Activated CD8-positive, alpha-beta T cell treated with anti-CD3 and anti-CD28 coated beads for 36 hours (primary cell): Measurements from ENCODE around the gene NOB1. TPM values are rescaled to one million over a fixed set of nuclear protein-coding genes. Genes with fewer than 3 reads are reported as not detected.
A peak's percentile ranks its signal among the peaks of the same experiment; 100 is the strongest.

Experiments used
- ATAC-seq: fragments of 200-7000 bp; cut with Tn5 transposase; one replicate; pipeline ENCODE4 v1.10.0; 2021; ENCODE audit warnings: mild to moderate bottlenecking, moderate library complexity
- CTCF ChIA-PET: fragments of 350-600 bp; sonication (Branson Sonifier 250); formaldehyde crosslinking; loops from one replicate; lab custom pipeline; 2021; ENCODE audit warnings: antibody characterized with exemption; lab: Charles Lee
- POLR2A ChIA-PET: fragments of 350-600 bp; sonication (Branson Sonifier 250); formaldehyde crosslinking; loops from one replicate; lab custom pipeline; 2021; ENCODE audit warnings: antibody characterized with exemption; lab: Charles Lee
- DNase-seq: peaks from one replicate; pipeline ENCODE4 v3.0.0-alpha.2; 2020
- H3K27ac Mint-ChIP-seq: one replicate; pipeline ENCODE4 v1.8.0; 2021; ENCODE audit warnings: mild to moderate bottlenecking, mixed read lengths
- H3K27me3 Mint-ChIP-seq: one replicate; pipeline ENCODE4 v1.8.0; 2021; ENCODE audit warnings: mixed read lengths
- H3K36me3 Mint-ChIP-seq: one replicate; pipeline ENCODE4 v1.8.0; 2021; ENCODE audit warnings: low read depth, mixed read lengths
- H3K4me1 Mint-ChIP-seq: one replicate; pipeline ENCODE4 v1.8.0; 2021; ENCODE audit warnings: low read depth, mixed read lengths
- H3K4me3 Mint-ChIP-seq: one replicate; pipeline ENCODE4 v1.8.0; 2021; ENCODE audit warnings: mild to moderate bottlenecking, moderate library complexity, mixed read lengths
- H3K9me3 Mint-ChIP-seq: one replicate; pipeline ENCODE4 v1.8.0; 2021; ENCODE audit warnings: mixed read lengths
- intact Hi-C: fragments of 100-400 bp; cut with micrococcal nuclease; formaldehyde crosslinking; loops from one replicate; pipeline ENCODE4 v1.10.0; 2022
- total RNA-seq, 2 experiments: library from RNA; stranded (reverse); gene quantifications; one replicate each; pipeline ENCODE4 v1.2.3, GENCODE V29; 2021
- TF ChIP-seq, protein P1 (sequence below): fragments of 200-600 bp; IDR thresholded peaks from one replicate; pipeline ENCODE4 v1.8.0; 2022; ENCODE audit warnings: antibody characterized with exemption, mild to moderate bottlenecking

NOB1 gene
- total RNA-seq, 2 experiments from 2014 or later = 139 to 146 TPM

DNA sequence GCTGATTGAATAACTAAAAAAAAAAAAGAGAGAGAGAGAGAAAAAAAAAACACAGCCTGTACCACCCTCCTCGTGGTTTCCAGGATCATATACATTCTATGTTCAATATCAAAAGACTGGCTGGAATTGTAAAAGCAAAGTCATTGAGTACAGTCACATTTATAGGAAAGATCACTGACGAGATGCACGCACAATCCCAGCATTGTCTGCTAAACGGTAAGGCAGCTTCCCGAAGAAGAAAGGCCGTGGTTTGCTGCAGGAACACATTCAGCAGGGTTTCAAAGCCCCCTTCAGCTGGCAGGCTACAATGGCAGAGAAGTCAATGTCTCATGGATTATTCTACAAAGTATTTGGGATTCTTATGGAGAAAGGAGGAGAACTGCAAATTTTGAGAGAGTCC, 37.7 kb downstream of the NOB1 start:
- POLR2A ChIA-PET = interaction anchor here (1.2 to 1.6 kb wide), 3 partner anchors 9 to 37 kb away, joined by 3 to 4 read pairs (median 3); partner anchors contain the start of gene NOB1
- TF ChIP-seq, protein P1, sequence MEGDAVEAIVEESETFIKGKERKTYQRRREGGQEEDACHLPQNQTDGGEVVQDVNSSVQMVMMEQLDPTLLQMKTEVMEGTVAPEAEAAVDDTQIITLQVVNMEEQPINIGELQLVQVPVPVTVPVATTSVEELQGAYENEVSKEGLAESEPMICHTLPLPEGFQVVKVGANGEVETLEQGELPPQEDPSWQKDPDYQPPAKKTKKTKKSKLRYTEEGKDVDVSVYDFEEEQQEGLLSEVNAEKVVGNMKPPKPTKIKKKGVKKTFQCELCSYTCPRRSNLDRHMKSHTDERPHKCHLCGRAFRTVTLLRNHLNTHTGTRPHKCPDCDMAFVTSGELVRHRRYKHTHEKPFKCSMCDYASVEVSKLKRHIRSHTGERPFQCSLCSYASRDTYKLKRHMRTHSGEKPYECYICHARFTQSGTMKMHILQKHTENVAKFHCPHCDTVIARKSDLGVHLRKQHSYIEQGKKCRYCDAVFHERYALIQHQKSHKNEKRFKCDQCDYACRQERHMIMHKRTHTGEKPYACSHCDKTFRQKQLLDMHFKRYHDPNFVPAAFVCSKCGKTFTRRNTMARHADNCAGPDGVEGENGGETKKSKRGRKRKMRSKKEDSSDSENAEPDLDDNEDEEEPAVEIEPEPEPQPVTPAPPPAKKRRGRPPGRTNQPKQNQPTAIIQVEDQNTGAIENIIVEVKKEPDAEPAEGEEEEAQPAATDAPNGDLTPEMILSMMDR = no peak
- DNase-seq (no peak), ATAC-seq (no peak)
- no peak overlapping the region for H3K4me3 Mint-ChIP-seq
- no peaks in the 10 kb centered on the region for H3K27me3 Mint-ChIP-seq
- H3K36me3 Mint-ChIP-seq = no peaks in the 10 kb centered on the region
- no peaks in the 10 kb centered on the region for H3K9me3 Mint-ChIP-seq
- no peak overlapping the region for H3K27ac Mint-ChIP-seq
- H3K4me1 Mint-ChIP-seq = no peaks in the 10 kb centered on the region
- CTCF ChIA-PET = interaction anchor here (1.0 kb wide), 1 partner anchor 321 kb away, joined by 3 read pairs; no protein-coding TSS in a partner anchor
- intact Hi-C loops = no loop called here

DNA sequence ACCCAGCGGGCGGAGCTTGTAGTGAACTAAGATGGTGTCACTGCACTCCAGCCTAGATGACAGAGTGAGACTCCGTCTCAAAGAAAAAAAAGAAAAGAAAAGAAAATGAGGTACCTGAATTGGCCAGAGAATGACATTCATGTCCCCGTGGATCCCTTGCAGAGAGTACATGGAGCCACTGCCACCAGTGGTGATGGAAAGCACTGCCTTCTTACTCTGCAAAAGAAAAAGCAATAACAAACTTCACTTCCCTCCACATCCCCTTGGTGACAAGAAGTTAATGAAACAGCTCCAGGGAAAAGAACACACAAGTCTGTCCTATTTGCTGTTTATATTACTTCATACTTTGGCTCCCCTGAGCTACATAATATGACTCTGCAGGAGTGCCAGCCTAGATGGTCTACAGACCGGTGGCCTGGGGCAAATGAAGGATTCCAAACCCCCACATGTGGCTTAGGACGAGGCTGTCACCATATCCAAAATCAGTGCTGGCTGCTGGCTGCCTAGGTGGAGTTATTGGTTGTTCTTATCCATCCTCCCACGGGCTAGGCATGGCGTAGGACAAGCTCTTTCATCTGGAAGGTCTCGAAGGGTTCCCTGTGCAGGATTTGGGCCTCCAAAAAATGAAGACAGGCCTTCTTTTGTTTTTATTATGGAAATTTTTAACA, 41.7 kb downstream of the NOB1 start:
- ChIA-PET CTCF (interaction anchor here (1.1 to 1.5 kb wide), 2 partner anchors 16 to 42 kb away, joined by 3 to 6 read pairs; partner anchors contain the start of gene NOB1), POLR2A (interaction anchor here (0.6 to 0.8 kb wide), 3 partner anchors 42 to 101 kb away, joined by 3 to 4 read pairs (median 4); partner anchors contain the start of gene NOB1)
- peaks cover 3% of the 10 kb centered on the region for H3K4me1 Mint-ChIP-seq
- no peak overlapping the region for H3K4me3 Mint-ChIP-seq
- no peaks in the 10 kb centered on the region for H3K9me3 Mint-ChIP-seq
- peaks cover under 1% of the 10 kb centered on the region for H3K36me3 Mint-ChIP-seq
- TF ChIP-seq, protein P1 = no peak
- ATAC-seq (no peak), DNase-seq (no peak)
- H3K27ac Mint-ChIP-seq = no peak overlapping the region
- H3K27me3 Mint-ChIP-seq = no peaks in the 10 kb centered on the region
- intact Hi-C loops = no loop called here

DNA sequence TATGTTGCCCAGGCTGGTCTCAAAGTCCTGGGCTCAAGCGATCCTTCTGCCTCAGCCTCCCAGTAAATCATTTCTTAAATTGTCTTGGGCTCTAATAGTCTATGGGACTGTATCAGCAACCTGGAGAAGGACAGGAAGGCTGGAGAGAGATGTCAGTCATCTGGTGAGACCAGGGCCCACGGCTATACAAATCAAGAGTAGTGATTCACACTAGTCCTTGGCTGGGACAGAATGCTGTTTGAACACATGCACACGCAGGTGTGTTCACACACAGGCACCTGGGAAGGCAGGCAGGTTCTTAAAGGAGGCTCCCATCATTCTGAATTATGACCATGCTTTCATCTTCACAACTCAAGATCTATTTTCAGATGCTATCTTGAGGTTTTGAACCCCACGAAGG, 42.4 kb downstream of the NOB1 start:
- H3K27ac Mint-ChIP-seq = no peak overlapping the region

DNA sequence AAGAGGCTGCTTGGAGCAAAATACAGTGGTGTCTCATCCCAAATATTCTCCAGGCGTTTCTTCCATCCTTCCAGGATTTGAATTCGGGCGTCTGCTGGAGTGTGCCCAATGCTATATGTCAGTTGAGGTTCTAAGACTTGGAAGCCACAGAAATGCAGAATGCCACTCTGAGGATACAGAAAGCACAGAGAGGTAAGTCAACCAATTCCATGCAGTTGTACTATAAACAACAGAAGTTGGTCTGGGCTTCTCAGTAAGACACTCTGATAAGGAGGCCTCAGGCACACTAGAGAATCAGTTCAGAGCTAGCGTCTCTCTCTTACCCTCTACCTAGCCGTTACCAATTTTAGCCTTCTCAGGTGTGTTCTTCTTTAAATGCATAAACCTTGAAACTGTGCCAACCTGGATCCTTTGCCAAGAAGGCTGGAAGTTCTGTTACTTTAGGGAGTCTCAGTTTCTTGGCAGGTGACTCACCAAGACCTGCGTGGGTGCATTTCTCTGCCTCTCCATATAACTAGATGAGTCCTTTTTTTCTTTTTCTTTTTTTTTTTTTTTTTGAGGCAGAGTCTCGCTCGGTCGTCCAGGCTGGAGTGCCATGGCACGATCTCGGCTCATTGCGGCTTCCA, 43.5 kb downstream of the NOB1 start:
- Mint-ChIP-seq H3K36me3 (peaks cover 4% of the 10 kb centered on the region), H3K4me1 (peaks cover 5% of the 10 kb centered on the region), H3K4me3 (no peak overlapping the region), H3K27ac (no peak overlapping the region), H3K9me3 (no peaks in the 10 kb centered on the region), H3K27me3 (no peaks in the 10 kb centered on the region)
- ChIA-PET POLR2A (interaction anchor here (3.8 kb wide), 1 partner anchor 43 kb away, joined by 21 read pairs; the partner anchor contains the start of gene NOB1), CTCF (interaction anchor here (1.1 to 4.8 kb wide), 4 partner anchors 15 to 315 kb away, joined by 3 to 47 read pairs (median 16); partner anchors contain the start of genes NOB1 and NQO1)
- ATAC-seq (no peak), DNase-seq (peak; percentile 26)
- TF ChIP-seq, protein P1 = no peak
- intact Hi-C loops = no loop called here

More for the DNA sequence above, 42.4 kb downstream of the NOB1 start:
- H3K27me3 Mint-ChIP-seq = no peaks in the 10 kb centered on the region
- no peak overlapping the region for H3K4me3 Mint-ChIP-seq
- peaks cover 5% of the 10 kb centered on the region for H3K4me1 Mint-ChIP-seq
- TF ChIP-seq, protein P1 = no peak
- POLR2A ChIA-PET = no interaction called here
- H3K9me3 Mint-ChIP-seq = no peaks in the 10 kb centered on the region
- DNase-seq = no peak
- peaks cover 4% of the 10 kb centered on the region for H3K36me3 Mint-ChIP-seq
- no peak for ATAC-seq
- intact Hi-C loops = no loop called here
- CTCF ChIA-PET = interaction anchor here (4.8 kb wide), 1 partner anchor 42 kb away, joined by 47 read pairs; the partner anchor contains the start of gene NOB1
